ENCODE measurements around the gene CARM1.

DNA sequence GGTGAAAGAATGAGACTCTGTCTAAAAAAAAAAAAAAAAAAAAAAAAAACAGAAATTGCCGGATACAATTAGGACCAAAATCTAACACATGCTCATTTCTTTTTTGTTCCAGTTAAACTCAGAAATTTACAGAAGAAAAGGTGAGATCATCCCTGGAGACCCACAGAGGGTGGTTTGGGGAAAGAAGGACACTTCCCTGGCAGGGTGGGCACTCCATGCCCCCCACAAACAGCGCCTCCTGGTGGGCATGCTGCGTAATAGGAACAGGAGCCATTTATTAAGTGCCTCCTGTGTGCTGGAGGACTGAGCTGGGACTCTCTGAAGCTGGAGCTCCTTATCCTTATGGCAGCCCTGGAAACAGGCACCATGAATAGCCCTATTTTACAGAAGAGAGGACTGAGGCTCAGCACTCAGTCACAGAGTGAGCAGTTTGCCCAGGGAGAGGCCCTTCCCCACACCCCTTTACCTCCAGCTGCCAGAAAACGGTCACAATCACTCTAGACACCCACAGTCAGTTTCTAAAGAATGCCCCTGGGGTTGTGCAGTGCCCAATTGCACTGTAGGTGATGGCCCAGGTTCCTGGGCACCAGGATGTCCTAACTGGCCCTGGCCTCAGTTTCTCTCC, 13.0 kb upstream of the CARM1 start:
- TF ChIP-seq, protein P1, sequence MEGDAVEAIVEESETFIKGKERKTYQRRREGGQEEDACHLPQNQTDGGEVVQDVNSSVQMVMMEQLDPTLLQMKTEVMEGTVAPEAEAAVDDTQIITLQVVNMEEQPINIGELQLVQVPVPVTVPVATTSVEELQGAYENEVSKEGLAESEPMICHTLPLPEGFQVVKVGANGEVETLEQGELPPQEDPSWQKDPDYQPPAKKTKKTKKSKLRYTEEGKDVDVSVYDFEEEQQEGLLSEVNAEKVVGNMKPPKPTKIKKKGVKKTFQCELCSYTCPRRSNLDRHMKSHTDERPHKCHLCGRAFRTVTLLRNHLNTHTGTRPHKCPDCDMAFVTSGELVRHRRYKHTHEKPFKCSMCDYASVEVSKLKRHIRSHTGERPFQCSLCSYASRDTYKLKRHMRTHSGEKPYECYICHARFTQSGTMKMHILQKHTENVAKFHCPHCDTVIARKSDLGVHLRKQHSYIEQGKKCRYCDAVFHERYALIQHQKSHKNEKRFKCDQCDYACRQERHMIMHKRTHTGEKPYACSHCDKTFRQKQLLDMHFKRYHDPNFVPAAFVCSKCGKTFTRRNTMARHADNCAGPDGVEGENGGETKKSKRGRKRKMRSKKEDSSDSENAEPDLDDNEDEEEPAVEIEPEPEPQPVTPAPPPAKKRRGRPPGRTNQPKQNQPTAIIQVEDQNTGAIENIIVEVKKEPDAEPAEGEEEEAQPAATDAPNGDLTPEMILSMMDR (IDR thresholded peaks at IDR 0.05): peak in 3 of 4 experiments; percentile 15 to 31 (median 30)
- no peak for TF ChIP-seq POLR2AphosphoS5 (IDR thresholded peaks at IDR 0.05)

All from prostate gland (tissue), 2 donors.